K562 (cell line): ENCODE measurements around the gene LIPH. TPM values are rescaled to one million over a fixed set of nuclear protein-coding genes. Genes with fewer than 3 reads are reported as not detected.

Source experiments
- EP400 ChIP-seq: fragments of 450-650 bp; IDR thresholded peaks from 2 replicates; pipeline ENCODE4 v1.6.1; 2017; ENCODE audit warnings: antibody characterized with exemption, mild to moderate bottlenecking, moderate library complexity
- FIP1L1 ChIP-seq: fragments of 200-400 bp; formaldehyde crosslinking; IDR thresholded peaks from 2 replicates; pipeline ENCODE4 v1.6.1; 2018; ENCODE audit warnings: mild to moderate bottlenecking, low read depth, low read length; ENCODE audit not compliant: poor library complexity, severe bottlenecking
- GATAD2B ChIP-seq: fragments of 450-650 bp; IDR thresholded peaks from 2 replicates; pipeline ENCODE4 v1.6.1; 2017; ENCODE audit warnings: mild to moderate bottlenecking, borderline replicate concordance
- GTF2A2 ChIP-seq: IDR thresholded peaks from 2 replicates; pipeline ENCODE4 v1.6.1; 2016; ENCODE audit warnings: mild to moderate bottlenecking, missing genetic modification characterization, missing compliant biosample characterization
- HDAC8 ChIP-seq: fragments of 450-650 bp; IDR thresholded peaks from 2 replicates; pipeline ENCODE4 v1.6.1; 2016; ENCODE audit warnings: mild to moderate bottlenecking, missing genetic modification characterization, moderate library complexity, missing compliant biosample characterization
- HEY1 ChIP-seq: fragments of 250-450 bp; sonication (Bioruptor Pico); IDR thresholded peaks from 2 replicates; pipeline ENCODE4 v1.5.0; 2020; ENCODE audit warnings: mild to moderate bottlenecking, moderate library complexity, borderline replicate concordance
- KDM4B ChIP-seq, 2 experiments: fragments of 450-650 bp in 1 of 2; sonication (generic) in 1 of 2; IDR thresholded peaks; 2 replicates each; pipeline ENCODE4 v1.6.1; 2016 to 2017; ENCODE audit warnings: borderline replicate concordance in 2 of 2, antibody characterized with exemption in 1 of 2, low read depth in 1 of 2, mild to moderate bottlenecking in 1 of 2
- MBD1 ChIP-seq: fragments of 250-450 bp; sonication (Bioruptor Pico); IDR thresholded peaks from 2 replicates; pipeline ENCODE4 v1.8.0; 2022; ENCODE audit warnings: inconsistent platforms
- MCM7 ChIP-seq, 2 experiments: fragments of 450-650 bp; IDR thresholded peaks; 2 replicates each; pipeline ENCODE4 v1.6.1; 2016 to 2018
- MTF1 ChIP-seq: fragments of 250-450 bp; sonication (Bioruptor Pico); IDR thresholded peaks from 2 replicates; pipeline ENCODE4 v1.9.0; 2021; ENCODE audit warnings: moderate library complexity, mild to moderate bottlenecking, inconsistent platforms, borderline replicate concordance
- NFRKB ChIP-seq: fragments of 450-650 bp; IDR thresholded peaks from 2 replicates; pipeline ENCODE4 v1.6.1; 2016; ENCODE audit warnings: low read depth
- NFYB ChIP-seq: IDR thresholded peaks from 2 replicates; pipeline ENCODE4 v1.6.1; 2011; ENCODE audit warnings: mild to moderate bottlenecking, moderate library complexity; ENCODE audit not compliant: insufficient read length; ENCODE audit errors: extremely low read depth
- POU5F1 ChIP-seq: fragments of 150-350 bp; IDR thresholded peaks from 2 replicates; pipeline ENCODE4 v1.6.1; 2014; ENCODE audit warnings: borderline replicate concordance, low read length, low read depth, mild to moderate bottlenecking; ENCODE audit not compliant: partially characterized antibody
- PPARD ChIP-seq: fragments of 250-450 bp; sonication (Bioruptor Pico); IDR thresholded peaks from 2 replicates; pipeline ENCODE4 v1.8.0; 2022; ENCODE audit warnings: inconsistent platforms, mild to moderate bottlenecking, moderate library complexity
- PTTG1 ChIP-seq: fragments of 450-650 bp; IDR thresholded peaks from 2 replicates; pipeline ENCODE4 v1.6.1; 2016; ENCODE audit warnings: low read depth, mild to moderate bottlenecking, missing genetic modification characterization, missing compliant biosample characterization
- PURB ChIP-seq: sonication (generic); formaldehyde crosslinking; IDR thresholded peaks from 2 replicates; pipeline ENCODE4 v1.9.0; 2021; ENCODE audit warnings: low read depth, mild to moderate bottlenecking, missing genetic modification reagents
- RAD21 ChIP-seq, 2 experiments: fragments of 250-450 bp in 1 of 2; fragments of 450-650 bp in 1 of 2; sonication (Bioruptor Pico) in 1 of 2; formaldehyde crosslinking in 1 of 2; IDR thresholded peaks in 1 of 2; conservative IDR thresholded peaks in 1 of 2; 2 replicates each; pipeline versions ENCODE4 v1.4.0 to v1.8.0; 2020 to 2022; ENCODE audit warnings: mild to moderate bottlenecking in 2 of 2, moderate library complexity in 1 of 2
- SREBF1 ChIP-seq: fragments of 150-350 bp; IDR thresholded peaks from 2 replicates; pipeline ENCODE4 v1.6.1; 2014; ENCODE audit warnings: antibody characterized with exemption, low read depth, low read length, borderline replicate concordance
- THRAP3 ChIP-seq: fragments of 450-650 bp; IDR thresholded peaks from 2 replicates; pipeline ENCODE4 v1.6.1; 2016; ENCODE audit warnings: mild to moderate bottlenecking, inconsistent platforms, borderline replicate concordance
- ZNF165 ChIP-seq: fragments of 250-450 bp; sonication (Bioruptor Pico); IDR thresholded peaks from 2 replicates; pipeline ENCODE4 v1.4.0; 2020; ENCODE audit warnings: borderline replicate concordance
- ZNF41 ChIP-seq: fragments of 250-450 bp; sonication (Bioruptor Pico); conservative IDR thresholded peaks from 2 replicates; pipeline ENCODE4 v1.4.0; 2020; ENCODE audit warnings: mild to moderate bottlenecking
- polyA plus RNA-seq, 8 experiments: library from polyadenylated mRNA; depleted of rRNA in 4 of 8; stranded (reverse) in 5 of 8; unstranded in 3 of 8; fragments of >200 nt; fragmentation: Nextera tagmentation in 2 of 8; fragmentation: Illumina TruSeq in 1 of 8; extraction: Ambion mirVana in 2 of 8; extraction: Trizol in 1 of 8; gene quantifications; 2 replicates each; pipeline versions ENCODE4 v1.2.1 to v1.2.3, GENCODE V29; 2011 to 2014; ENCODE audit warnings: inconsistent platforms in 1 of 8, missing spikeins in 1 of 8
- total RNA-seq, 7 experiments: library from RNA; depleted of rRNA in 6 of 7; stranded (reverse); fragments of >200 nt in 6 of 7; fragmentation: Illumina TruSeq in 2 of 7; extraction: Trizol in 2 of 7; gene quantifications; 2 replicates each; pipeline versions ENCODE4 v1.2.1 to v1.2.3, GENCODE V29; 2011 to 2021; ENCODE audit warnings: low replicate concordance in 1 of 7
- TF ChIP-seq, protein P1 (sequence below): fragments of 450-650 bp; formaldehyde crosslinking; IDR thresholded peaks from 2 replicates; pipeline ENCODE4 v1.4.0; 2022; ENCODE audit warnings: missing genetic modification characterization
- TF ChIP-seq, protein P2 (sequence below), 2 experiments: IDR thresholded peaks in 1 of 2; conservative IDR thresholded peaks in 1 of 2; 2 replicates each; pipeline ENCODE4 v1.6.1; 2016; ENCODE audit warnings: low read depth in 2 of 2, mild to moderate bottlenecking in 1 of 2, missing compliant biosample characterization in 1 of 2, missing genetic modification characterization in 1 of 2, moderate library complexity in 1 of 2

The LIPH gene
- total and polyA plus RNA-seq, 9 of the 15 experiments (the other 6 are each of a cell fraction or from before 2014, with no cell fraction given), result 0.73 to 1.8 (median 1.3) TPM

- TF ChIP-seq, protein P1, sequence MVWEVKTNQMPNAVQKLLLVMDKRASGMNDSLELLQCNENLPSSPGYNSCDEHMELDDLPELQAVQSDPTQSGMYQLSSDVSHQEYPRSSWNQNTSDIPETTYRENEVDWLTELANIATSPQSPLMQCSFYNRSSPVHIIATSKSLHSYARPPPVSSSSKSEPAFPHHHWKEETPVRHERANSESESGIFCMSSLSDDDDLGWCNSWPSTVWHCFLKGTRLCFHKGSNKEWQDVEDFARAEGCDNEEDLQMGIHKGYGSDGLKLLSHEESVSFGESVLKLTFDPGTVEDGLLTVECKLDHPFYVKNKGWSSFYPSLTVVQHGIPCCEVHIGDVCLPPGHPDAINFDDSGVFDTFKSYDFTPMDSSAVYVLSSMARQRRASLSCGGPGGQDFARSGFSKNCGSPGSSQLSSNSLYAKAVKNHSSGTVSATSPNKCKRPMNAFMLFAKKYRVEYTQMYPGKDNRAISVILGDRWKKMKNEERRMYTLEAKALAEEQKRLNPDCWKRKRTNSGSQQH (CRISPR knock-in tag), result no peak
- TF ChIP-seq SREBF1, result no peak
- TF ChIP-seq PPARD (CRISPR knock-in tag), result no peak
- TF ChIP-seq MBD1 (CRISPR knock-in tag), result no peak
- no peak for TF ChIP-seq GTF2A2 (tag)
- no peak for TF ChIP-seq NFYB
- TF ChIP-seq MCM7 (IDR thresholded peaks at IDR 0.05), result no peak
- TF ChIP-seq, protein P2, sequence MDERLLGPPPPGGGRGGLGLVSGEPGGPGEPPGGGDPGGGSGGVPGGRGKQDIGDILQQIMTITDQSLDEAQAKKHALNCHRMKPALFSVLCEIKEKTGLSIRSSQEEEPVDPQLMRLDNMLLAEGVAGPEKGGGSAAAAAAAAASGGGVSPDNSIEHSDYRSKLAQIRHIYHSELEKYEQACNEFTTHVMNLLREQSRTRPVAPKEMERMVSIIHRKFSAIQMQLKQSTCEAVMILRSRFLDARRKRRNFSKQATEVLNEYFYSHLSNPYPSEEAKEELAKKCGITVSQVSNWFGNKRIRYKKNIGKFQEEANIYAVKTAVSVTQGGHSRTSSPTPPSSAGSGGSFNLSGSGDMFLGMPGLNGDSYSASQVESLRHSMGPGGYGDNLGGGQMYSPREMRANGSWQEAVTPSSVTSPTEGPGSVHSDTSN (CRISPR knock-in tag; IDR thresholded peaks at IDR 0.05; ENCODE audit: low read depth), result no peak
- TF ChIP-seq, protein P2 (tag; conservative IDR thresholded peaks at IDR 0.05; ENCODE audit: low read depth), result peak; percentile 81
- no peak for TF ChIP-seq THRAP3
- no peak for TF ChIP-seq HEY1 (CRISPR knock-in tag)
- no peak for TF ChIP-seq ZNF41 (CRISPR knock-in tag)
- no peak for TF ChIP-seq GATAD2B
- no peak for TF ChIP-seq KDM4B (IDR thresholded peaks at IDR 0.05; ENCODE audit: borderline replicate concordance in 2 of 2, low read depth in 1 of 2)
- TF ChIP-seq MTF1 (CRISPR knock-in tag), result no peak
- TF ChIP-seq POU5F1, result no peak
- TF ChIP-seq ZNF165 (CRISPR knock-in tag), result no peak
- TF ChIP-seq EP400, result 0 out of 2 replicates have a peak, but pooled peaks have one; percentile 15
- no peak for TF ChIP-seq FIP1L1
- no peak for TF ChIP-seq HDAC8 (tag)
- peak in 1 of 2 experiments; percentile 16; a peak in 1 of 4 replicates for TF ChIP-seq RAD21 (CRISPR knock-in tag; conservative IDR thresholded peaks at IDR 0.05 in 1 of 2, IDR thresholded peaks at IDR 0.05 in 1 of 2)
- no peak for TF ChIP-seq NFRKB
- TF ChIP-seq PTTG1 (tag), result no peak
- no peak for TF ChIP-seq PURB (CRISPR knock-in tag)
Observed at GRCh38 chr3:185552358-185552877, at the start of gene LIPH (continued).
